RWPE1 (cell line): ENCODE results near the gene ZNF165.
A peak's percentile ranks its signal among the peaks of the same experiment; 100 is the strongest.
"Not testable (repeated sequence)": the region's sequence is repeated elsewhere in the genome, so short reads cannot be mapped to it uniquely, and the experiment has no call there.

Source experiments
- CTCF ChIA-PET: fragments of 350-600 bp; sonication (Branson Sonifier 250); formaldehyde crosslinking; extraction: SDS; loops from one replicate; lab custom pipeline; 2021; lab: Yijun Ruan, JAX
- POLR2A ChIA-PET: fragments of 400-600 bp; formaldehyde crosslinking; extraction: SDS; loops from one replicate; lab custom pipeline; 2020; ENCODE audit warnings: antibody characterized with exemption; ENCODE audit not compliant: low non-redundant PET; lab: Yijun Ruan, JAX
- DNase-seq: peaks from one replicate; pipeline ENCODE4 v3.0.0; 2012; ENCODE audit warnings: low spot score
- H3K27ac ChIP-seq: fragments of 450-650 bp; 2 replicates; pipeline ENCODE4 v1.5.1; 2017
- CTCF ChIP-seq: fragments of 450-650 bp; conservative IDR thresholded peaks from 2 replicates; pipeline ENCODE4 v1.5.1; 2017; ENCODE audit warnings: low read depth, mild to moderate bottlenecking

ZNF165 gene

GRCh38 chr6:28080381-28080630 lies at the start of gene ZNF165:
Gene ZNF165, plus strand, starts transcription at chr6:28080568. Its CDS starts 4,913 bp downstream, at chr6:28085481.
- POLR2A ChIA-PET: interaction anchor here (0.6 to 0.7 kb wide), 2 partner anchors 44 to 134 kb away, joined by 3 to 4 read pairs; partner anchors contain the start of gene ZSCAN16
- not testable (repeated sequence) for DNase-seq
- H3K27ac ChIP-seq: peak within 1 kb of the TSS; percentile 79
- CTCF ChIA-PET: interaction anchor here (0.6 kb wide), 1 partner anchor 139 kb away, joined by 3 read pairs; no protein-coding TSS in a partner anchor

DNA sequence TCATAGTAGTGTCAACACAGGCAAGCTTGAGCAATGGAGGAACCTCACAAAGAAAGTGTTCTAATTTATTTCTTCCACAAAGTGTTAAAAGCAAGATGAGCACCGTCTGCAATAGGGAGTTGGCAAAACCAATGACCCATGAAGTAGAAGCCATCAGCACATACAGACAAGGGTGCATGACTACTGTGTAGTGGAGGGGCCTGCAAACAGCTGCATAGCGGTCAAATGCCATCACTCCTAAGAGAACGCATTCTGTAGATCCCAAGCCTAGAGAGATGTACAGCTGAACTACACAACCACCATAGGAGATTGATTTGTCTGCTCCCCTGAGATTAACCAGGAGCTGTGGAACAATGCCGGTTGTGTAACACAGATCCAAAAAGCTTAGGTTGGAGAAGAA lies 26.8 kb upstream of the ZNF165 start:
- CTCF ChIA-PET: no interaction called here
- no peak overlapping the region for H3K27ac ChIP-seq
- DNase-seq: no peak
- POLR2A ChIA-PET: no interaction called here
- TF ChIP-seq CTCF: no peak

DNA sequence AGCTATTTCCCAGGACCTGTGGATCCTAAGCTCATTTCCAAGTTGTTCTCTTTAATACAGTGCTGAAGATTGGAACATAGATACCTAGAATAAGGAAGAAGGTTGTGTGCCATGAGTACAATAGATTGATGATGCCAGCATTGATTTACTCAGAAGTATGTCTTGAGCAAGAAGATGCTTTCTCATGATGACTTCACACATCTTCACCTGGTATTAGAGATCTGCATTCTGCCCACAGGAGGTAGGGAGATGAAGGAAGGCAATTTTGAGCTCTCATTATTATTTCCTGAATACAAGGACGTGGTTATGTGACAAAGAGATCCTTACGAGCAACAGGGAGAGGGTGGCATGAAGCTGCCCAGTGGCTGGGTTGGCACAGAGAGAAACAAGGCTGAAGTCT lies 20.0 kb upstream of the ZNF165 start:
- ChIA-PET CTCF (interaction anchor here (0.5 kb wide), 1 partner anchor 103 kb away, joined by 4 read pairs; no protein-coding TSS in a partner anchor), POLR2A (no interaction called here)
- TF ChIP-seq CTCF: no peak
- no peak overlapping the region for H3K27ac ChIP-seq
- no peak for DNase-seq

DNA sequence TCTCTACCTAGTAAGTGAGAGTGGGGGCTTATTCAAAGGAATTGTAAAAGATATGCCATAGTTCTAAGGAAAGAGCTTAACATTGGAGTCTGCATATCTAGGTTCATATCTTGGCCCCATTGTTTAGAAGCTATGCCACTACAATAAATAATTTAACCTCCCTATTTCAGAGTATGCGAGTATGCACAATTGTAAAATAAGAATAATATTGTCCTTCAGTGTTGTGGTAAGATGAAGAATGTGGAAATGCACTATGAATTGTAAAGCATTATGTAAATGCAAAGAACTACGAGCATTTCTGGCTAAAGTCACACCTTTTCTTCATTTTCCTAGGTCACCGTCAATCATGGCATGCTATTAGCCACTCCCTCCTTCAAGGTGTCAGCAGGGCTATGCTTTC lies 16.1 kb upstream of the ZNF165 start:
- no peak for TF ChIP-seq CTCF
- CTCF ChIA-PET: interaction anchor here (0.6 kb wide), 1 partner anchor 423 kb away, joined by 3 read pairs; no protein-coding TSS in a partner anchor
- no peak overlapping the region for H3K27ac ChIP-seq
- no peak for DNase-seq
- POLR2A ChIA-PET: no interaction called here

DNA sequence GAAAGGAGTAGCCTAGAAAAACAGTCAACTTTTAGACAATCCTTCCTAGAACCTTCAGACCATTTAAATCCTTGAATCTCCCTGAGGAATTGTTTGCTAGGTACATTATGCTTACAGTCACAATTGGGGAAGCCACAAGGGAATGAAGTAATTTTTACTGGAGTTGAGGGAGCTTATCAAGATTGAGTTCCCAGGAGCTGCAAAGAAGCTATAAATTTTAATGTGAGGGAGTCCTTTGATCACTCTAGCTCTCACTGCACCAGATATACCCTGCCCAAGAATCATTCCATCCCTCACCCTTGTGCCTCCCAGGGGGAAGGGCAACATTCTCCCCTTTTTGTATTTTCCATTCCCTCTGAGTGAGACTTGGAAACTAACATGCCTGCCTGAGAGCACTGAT lies 12.3 kb upstream of the ZNF165 start:
- ChIA-PET CTCF (no interaction called here), POLR2A (interaction anchor here (0.5 kb wide), 1 partner anchor 891 kb away, joined by 6 read pairs; no protein-coding TSS in a partner anchor)
- no peak for TF ChIP-seq CTCF
- H3K27ac ChIP-seq: no peak overlapping the region
- DNase-seq: no peak

- H3K27ac ChIP-seq, DNase-seq, POLR2A ChIA-PET, CTCF ChIA-PET: not testable (repeated sequence)
These were observed 9.4 kb upstream of the ZNF165 start for GRCh38 chr6:28070968-28071367.

DNA sequence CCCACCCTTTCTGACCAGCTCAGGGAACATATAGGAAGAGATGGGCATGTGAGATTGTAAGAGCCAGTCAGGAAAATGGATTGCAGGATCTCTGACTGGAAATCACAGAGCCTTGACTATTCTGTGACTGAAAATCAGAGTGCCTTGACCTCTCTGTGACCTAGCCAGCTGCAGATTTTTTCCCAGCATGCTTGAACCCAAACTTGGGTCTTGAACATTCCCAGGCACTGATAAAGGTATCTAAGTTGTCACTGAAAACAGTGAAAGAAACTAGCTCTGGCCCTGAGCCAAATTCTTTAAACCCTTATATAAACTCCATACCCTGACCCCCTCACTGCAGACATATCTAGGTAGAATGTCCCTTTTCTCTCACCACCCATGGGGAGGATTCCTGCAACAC lies 2.3 kb upstream of the ZNF165 start:
- no peak overlapping the region for H3K27ac ChIP-seq
- ChIA-PET CTCF (no interaction called here), POLR2A (no interaction called here)
- no peak for TF ChIP-seq CTCF
- DNase-seq: no peak

DNA sequence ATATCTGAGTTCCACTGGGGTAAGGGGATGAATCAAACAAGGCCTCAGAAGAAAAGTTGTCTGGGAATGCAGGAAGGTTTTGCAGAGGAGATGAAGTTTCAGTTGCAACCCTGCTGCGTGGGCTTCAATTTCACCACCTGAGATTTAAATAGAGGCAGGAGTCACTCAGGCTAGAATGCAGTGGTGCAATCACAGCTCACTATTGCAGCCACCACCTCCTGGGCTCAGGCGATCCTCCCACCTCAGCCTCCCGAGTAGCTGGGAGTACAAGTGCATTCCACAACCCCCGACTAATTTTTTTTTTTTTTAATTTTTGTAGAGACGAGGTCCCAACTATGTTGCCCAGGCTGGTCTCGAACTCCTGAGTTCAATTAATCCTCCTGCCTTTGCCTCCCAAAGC lies 1.5 kb upstream of the ZNF165 start:
- DNase-seq: no peak
- no peak overlapping the region for H3K27ac ChIP-seq
- POLR2A ChIA-PET: no interaction called here
- CTCF ChIA-PET: no interaction called here
- no peak for TF ChIP-seq CTCF
